Uterus (tissue), 2 donors: ENCODE measurements around the gene TGM2.

ENCODE experiments used
- POLR2A ChIP-seq, 2 donors: fragments of 450-650 bp; IDR thresholded peaks; one replicate each; pipeline ENCODE4 v1.6.1; 2016; ENCODE audit warnings: antibody characterized with exemption in 2 of 2, mild to moderate bottlenecking in 1 of 2, moderate library complexity in 1 of 2
- TF ChIP-seq, protein P1 (sequence below), 4 experiments: fragments of 200-600 bp in 2 of 4; fragments of 450-650 bp in 2 of 4; sonication (generic) in 2 of 4; IDR thresholded peaks; one replicate each; pipeline ENCODE4 v1.5.1; 2016 to 2019; ENCODE audit warnings: antibody characterized with exemption in 4 of 4, mild to moderate bottlenecking in 2 of 4, moderate library complexity in 1 of 4

DNA sequence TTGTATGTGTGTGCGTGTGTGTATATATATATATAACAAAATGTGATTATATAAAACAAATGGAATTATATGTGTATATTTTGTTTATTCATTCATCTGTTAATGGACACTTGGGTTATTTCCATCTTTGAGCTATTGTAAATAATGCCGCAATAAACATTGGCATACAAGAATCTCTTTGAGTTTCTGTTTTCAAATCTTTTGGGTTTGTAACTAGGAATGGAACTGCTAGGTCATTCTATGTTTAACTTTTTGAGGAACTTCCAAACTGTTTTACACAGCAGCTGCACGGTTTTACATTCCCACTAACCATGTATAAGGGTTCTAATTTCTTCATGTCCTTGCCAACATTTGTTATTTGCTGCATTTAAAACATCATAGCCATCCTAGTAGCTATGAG is 39.9 kb upstream of the TGM2 start:
- TF ChIP-seq, protein P1, sequence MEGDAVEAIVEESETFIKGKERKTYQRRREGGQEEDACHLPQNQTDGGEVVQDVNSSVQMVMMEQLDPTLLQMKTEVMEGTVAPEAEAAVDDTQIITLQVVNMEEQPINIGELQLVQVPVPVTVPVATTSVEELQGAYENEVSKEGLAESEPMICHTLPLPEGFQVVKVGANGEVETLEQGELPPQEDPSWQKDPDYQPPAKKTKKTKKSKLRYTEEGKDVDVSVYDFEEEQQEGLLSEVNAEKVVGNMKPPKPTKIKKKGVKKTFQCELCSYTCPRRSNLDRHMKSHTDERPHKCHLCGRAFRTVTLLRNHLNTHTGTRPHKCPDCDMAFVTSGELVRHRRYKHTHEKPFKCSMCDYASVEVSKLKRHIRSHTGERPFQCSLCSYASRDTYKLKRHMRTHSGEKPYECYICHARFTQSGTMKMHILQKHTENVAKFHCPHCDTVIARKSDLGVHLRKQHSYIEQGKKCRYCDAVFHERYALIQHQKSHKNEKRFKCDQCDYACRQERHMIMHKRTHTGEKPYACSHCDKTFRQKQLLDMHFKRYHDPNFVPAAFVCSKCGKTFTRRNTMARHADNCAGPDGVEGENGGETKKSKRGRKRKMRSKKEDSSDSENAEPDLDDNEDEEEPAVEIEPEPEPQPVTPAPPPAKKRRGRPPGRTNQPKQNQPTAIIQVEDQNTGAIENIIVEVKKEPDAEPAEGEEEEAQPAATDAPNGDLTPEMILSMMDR (IDR thresholded peaks at IDR 0.05) = no peak
- TF ChIP-seq POLR2A (IDR thresholded peaks at IDR 0.05) = no peak
